HepG2 (cell line): ENCODE measurements around the gene FARSB. TPM values are rescaled to one million over a fixed set of nuclear protein-coding genes. Genes with fewer than 3 reads are reported as not detected.

ENCODE experiments used
- ATAC-seq: fragments of 200-7000 bp; cut with Tn5 transposase; 3 replicates; pipeline ENCODE4 v1.9.1; 2020; ENCODE audit warnings: mild to moderate bottlenecking, moderate library complexity
- BruUV-seq: library from RNA; stranded (reverse); fragments of 400-500 nt; replicated peaks from 2 replicates; lab custom pipeline; 2021; lab: Mats Ljungman, UMichigan
- CTCF ChIA-PET: fragments of 300-600 bp; formaldehyde crosslinking; extraction: SDS; loops from one replicate; lab custom pipeline; 2021; ENCODE audit warnings: low total read pairs, inconsistent platforms, low intra/inter-chr PET ratio; lab: Yijun Ruan, JAX
- POLR2A ChIA-PET: fragments of 350-600 bp; sonication (Branson Sonifier 250); formaldehyde crosslinking; loops from one replicate; lab custom pipeline; 2020; ENCODE audit warnings: antibody characterized with exemption, inconsistent platforms; lab: Yijun Ruan, JAX
- DNase-seq: peaks from one replicate; pipeline ENCODE4 v3.0.0-alpha.2; 2015; ENCODE audit warnings: low spot score
- FAIRE-seq: peaks from 3 replicates; lab custom pipeline; 2011; peaks lifted over from hg19 to GRCh38; lab: Jason Lieb, UNC
- H2AFZ ChIP-seq: one replicate; pipeline ENCODE4 v1.6.1; 2011; ENCODE audit warnings: low read length, inconsistent platforms
- H3K27ac ChIP-seq: fragments of 300-600 bp; 3 replicates; pipeline ENCODE4 v1.8.0; 2011; ENCODE audit warnings: mixed run types, mild to moderate bottlenecking, mixed read lengths, low read length, inconsistent platforms; ENCODE audit not compliant: insufficient read depth; ENCODE audit errors: extremely low read length
- H3K27me3 ChIP-seq, 2 experiments: fragments of 200-600 bp in 1 of 2; 2 replicates in 1 of 2; 3 replicates in 1 of 2; pipeline versions ENCODE4 v1.6.0 to v1.8.0; 2011; ENCODE audit warnings: low read length in 2 of 2, mild to moderate bottlenecking in 2 of 2, moderate library complexity in 2 of 2, inconsistent platforms in 1 of 2; ENCODE audit not compliant: insufficient read depth in 2 of 2, control insufficient read depth in 1 of 2
- H3K36me3 ChIP-seq, 2 experiments: fragments of 200-600 bp in 1 of 2; replicated peaks in 1 of 2; 2 replicates in 1 of 2; 3 replicates in 1 of 2; pipeline versions ENCODE4 v1.5.1 to v1.8.0; 2011; ENCODE audit warnings: low read length in 2 of 2, inconsistent platforms in 1 of 2; ENCODE audit not compliant: insufficient read depth in 2 of 2, control insufficient read depth in 1 of 2
- H3K4me1 ChIP-seq: 2 replicates; pipeline ENCODE4 v1.5.1; 2012; ENCODE audit warnings: low read length, inconsistent platforms; ENCODE audit not compliant: insufficient read depth
- H3K4me2 ChIP-seq: 2 replicates; pipeline ENCODE4 v1.6.0; 2011; ENCODE audit warnings: low read depth, low read length, inconsistent platforms
- H3K4me3 ChIP-seq, 3 experiments: fragments of 200-600 bp in 1 of 3; sonication (generic), shearing (Covaris generic) in 1 of 3; replicated peaks in 1 of 3; 2 replicates each; pipeline ENCODE4 v1.5.1; 2011 to 2016; ENCODE audit warnings: low read length in 3 of 3, inconsistent platforms in 2 of 3, low read depth in 2 of 3, mild to moderate bottlenecking in 2 of 3, control low read depth in 1 of 3, mixed read lengths in 1 of 3; ENCODE audit not compliant: insufficient read depth in 1 of 3
- H3K79me2 ChIP-seq: one replicate; pipeline ENCODE4 v1.6.1; 2011; ENCODE audit warnings: low read length, inconsistent platforms; ENCODE audit not compliant: insufficient read depth
- H3K9ac ChIP-seq: 2 replicates; pipeline ENCODE4 v1.6.0; 2011; ENCODE audit warnings: mild to moderate bottlenecking, low read depth, low read length, inconsistent platforms; ENCODE audit not compliant: insufficient read depth
- H3K9me3 ChIP-seq: 2 replicates; pipeline ENCODE4 v1.5.1; 2012; ENCODE audit warnings: mild to moderate bottlenecking, low read length
- H4K20me1 ChIP-seq: 2 replicates; pipeline ENCODE4 v1.6.0; 2011; ENCODE audit warnings: inconsistent platforms, mild to moderate bottlenecking, low read length, moderate library complexity; ENCODE audit not compliant: insufficient read depth
- AGO1 ChIP-seq: fragments of 200-400 bp; formaldehyde crosslinking; IDR thresholded peaks from 2 replicates; pipeline ENCODE4 v1.6.1; 2017; ENCODE audit warnings: mild to moderate bottlenecking, low read depth, low read length, moderate library complexity; ENCODE audit not compliant: poor library complexity, severe bottlenecking
- BCL6 ChIP-seq: IDR thresholded peaks from 2 replicates; pipeline ENCODE4 v1.6.1; 2016; ENCODE audit warnings: missing genetic modification reagents, missing compliant biosample characterization
- DMAP1 ChIP-seq: IDR thresholded peaks from 2 replicates; pipeline ENCODE4 v1.6.1; 2016
- HOXA7 ChIP-seq: sonication (generic); formaldehyde crosslinking; IDR thresholded peaks from 2 replicates; pipeline ENCODE4 v1.8.1; 2022; ENCODE audit warnings: mild to moderate bottlenecking, missing genetic modification reagents, moderate library complexity
- ISX ChIP-seq: sonication (generic); formaldehyde crosslinking; conservative IDR thresholded peaks from 2 replicates; pipeline ENCODE4 v1.5.0; 2020; ENCODE audit warnings: missing genetic modification reagents
- JUND ChIP-seq: sonication (generic); formaldehyde crosslinking; IDR thresholded peaks from 2 replicates; pipeline ENCODE4 v1.8.0; 2022; ENCODE audit warnings: mild to moderate bottlenecking, missing genetic modification reagents
- KDM3A ChIP-seq: IDR thresholded peaks from 2 replicates; pipeline ENCODE4 v1.6.1; 2018; ENCODE audit warnings: low read depth, missing compliant biosample characterization
- KLF13 ChIP-seq: sonication (generic); formaldehyde crosslinking; IDR thresholded peaks from 2 replicates; pipeline ENCODE4 v1.4.0; 2020; ENCODE audit warnings: mild to moderate bottlenecking, missing genetic modification reagents
- MAFK ChIP-seq, 2 experiments: IDR thresholded peaks in 1 of 2; conservative IDR thresholded peaks in 1 of 2; 2 replicates each; pipeline ENCODE4 v1.6.1; 2011; ENCODE audit warnings: improper control_type of control experiment in 2 of 2, low read length in 2 of 2
- MXD4 ChIP-seq: IDR thresholded peaks from 2 replicates; pipeline ENCODE4 v1.6.1; 2016; ENCODE audit warnings: mild to moderate bottlenecking, missing biosample characterization, missing genetic modification reagents
- PCBP2 ChIP-seq: fragments of 200-400 bp; formaldehyde crosslinking; optimal IDR thresholded peaks from 2 replicates; pipeline ENCODE3; 2018; ENCODE audit warnings: low read length, low read depth; ENCODE audit not compliant: poor library complexity, severe bottlenecking
- SNAPC2 ChIP-seq: sonication (generic); formaldehyde crosslinking; IDR thresholded peaks from 2 replicates; pipeline ENCODE4 v1.8.1; 2022; ENCODE audit warnings: mild to moderate bottlenecking, missing genetic modification reagents
- SRF ChIP-seq: IDR thresholded peaks from 2 replicates; pipeline ENCODE4 v1.6.1; 2011; ENCODE audit warnings: mild to moderate bottlenecking, low read depth, low read length, moderate library complexity
- SRSF9 ChIP-seq: fragments of 200-400 bp; formaldehyde crosslinking; IDR thresholded peaks from 2 replicates; pipeline ENCODE4 v1.6.1; 2018; ENCODE audit warnings: borderline replicate concordance, mild to moderate bottlenecking, low read depth, low read length; ENCODE audit not compliant: insufficient read depth, poor library complexity, severe bottlenecking
- TBP ChIP-seq: sonication (generic); formaldehyde crosslinking; IDR thresholded peaks from 2 replicates; pipeline ENCODE4 v1.5.0; 2020; ENCODE audit warnings: missing genetic modification reagents
- ZFAT ChIP-seq: sonication (generic); formaldehyde crosslinking; conservative IDR thresholded peaks from 2 replicates; pipeline ENCODE4 v1.8.1; 2023; ENCODE audit warnings: missing genetic modification reagents, inconsistent platforms
- ZNF274 ChIP-seq: sonication (generic); formaldehyde crosslinking; IDR thresholded peaks from 2 replicates; pipeline ENCODE4 v1.5.1; 2020; ENCODE audit warnings: mild to moderate bottlenecking, missing genetic modification reagents
- ZNF282 ChIP-seq: fragments of 450-650 bp; IDR thresholded peaks from 2 replicates; pipeline ENCODE4 v1.6.1; 2018; ENCODE audit not compliant: partially characterized antibody
- ZNF549 ChIP-seq: sonication (generic); formaldehyde crosslinking; IDR thresholded peaks from 2 replicates; pipeline ENCODE4 v1.5.0; 2020; ENCODE audit warnings: missing genetic modification reagents
- ZNF619 ChIP-seq: sonication (generic); formaldehyde crosslinking; IDR thresholded peaks from 2 replicates; pipeline ENCODE4 v1.4.0; 2020; ENCODE audit warnings: mild to moderate bottlenecking, missing genetic modification reagents
- ZNF75D ChIP-seq: sonication (generic); formaldehyde crosslinking; IDR thresholded peaks from 2 replicates; pipeline ENCODE4 v1.8.1; 2023; ENCODE audit warnings: missing genetic modification reagents, mild to moderate bottlenecking, borderline replicate concordance
- ZNF879 ChIP-seq: sonication (generic); formaldehyde crosslinking; IDR thresholded peaks from 2 replicates; pipeline ENCODE4 v1.8.1; 2023; ENCODE audit warnings: missing genetic modification reagents
- WGBS: methylation state at CpG from one replicate; pipeline ENCODE4 v1.1.6; 2017; ENCODE audit warnings: low lambda C conversion rate; 5-methylcytosine and 5-hydroxymethylcytosine counted together
- in situ Hi-C: cut with HindIII; loops from 2 replicates; pipeline ENCODE4 v1.10.0; 2017; ENCODE audit warnings: low pct_unique_long_range_greater_than_20kb; ENCODE audit not compliant: extremely low pct_ligation_motif_present
- intact Hi-C: fragments of 100-400 bp; cut with micrococcal nuclease; formaldehyde crosslinking; loops from one replicate; pipeline ENCODE4 v1.10.0; 2022; ENCODE audit not compliant: unreplicated experiment
- polyA plus RNA-seq, 8 experiments: library from polyadenylated mRNA; depleted of rRNA in 3 of 8; stranded (reverse) in 7 of 8; unstranded in 1 of 8; fragments of >200 nt; fragmentation: Illumina TruSeq in 4 of 8; extraction: Trizol in 4 of 8; gene quantifications; 2 replicates each; pipeline versions ENCODE4 v1.2.1 to v1.2.3, GENCODE V29; 2011 to 2016; ENCODE audit warnings: low read depth in 4 of 8, missing spikeins in 1 of 8, mixed read lengths in 1 of 8; ENCODE audit not compliant: insufficient read depth in 1 of 8
- total RNA-seq, 5 experiments: library from RNA; depleted of rRNA; stranded (reverse); fragments of >200 nt; fragmentation: Illumina TruSeq; extraction: Trizol; gene quantifications; 2 replicates each; pipeline ENCODE4 v1.2.3, GENCODE V29; 2016; ENCODE audit warnings: low read depth in 1 of 5

The FARSB gene
- total and polyA plus RNA-seq, 2 of the 13 experiments (the other 11 are each of a cell fraction or from before 2014, with no cell fraction given) = 23.3 to 45.9 TPM

DNA sequence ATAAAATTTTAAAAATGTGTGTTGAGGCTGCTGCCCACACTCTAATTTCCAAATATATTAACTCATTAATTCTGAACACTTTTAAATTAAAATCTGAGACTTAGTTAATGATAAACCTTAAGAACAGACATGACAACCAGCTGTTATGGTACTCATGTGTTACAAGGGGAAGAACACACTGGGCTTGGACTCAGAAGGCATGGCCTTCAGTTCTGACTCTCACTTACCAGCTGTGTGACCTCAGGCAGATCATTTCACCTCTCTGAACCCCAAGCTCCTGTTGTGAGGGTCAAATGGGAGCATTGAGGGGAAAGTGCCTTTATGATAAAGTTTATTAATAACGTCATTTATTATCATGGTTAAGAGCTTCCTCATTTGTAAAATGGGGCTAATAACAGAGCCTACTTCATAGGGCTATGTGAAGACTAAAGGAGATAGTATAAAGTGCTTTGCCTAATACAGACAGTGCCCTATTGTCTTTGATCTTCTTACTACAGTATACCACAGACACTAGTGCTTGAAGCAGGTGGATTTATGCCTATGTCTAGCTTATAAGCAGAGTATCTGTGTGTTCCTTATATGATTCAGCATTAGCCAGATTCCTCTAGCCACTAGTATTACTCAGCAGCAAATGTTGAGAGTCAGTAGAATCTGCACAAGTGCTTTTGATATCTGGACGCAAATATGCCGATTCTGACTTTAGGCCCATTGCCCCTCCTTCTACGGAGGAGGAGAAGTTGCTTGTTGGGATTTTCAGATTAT, 131.9 kb downstream of the FARSB start:
- DNase-seq = no peak
- H3K36me3 ChIP-seq = no peaks in the 10 kb centered on the region
- FAIRE-seq = no peak
- no peak overlapping the region for H3K27ac ChIP-seq
- H3K4me1 ChIP-seq = no peaks in the 10 kb centered on the region
- ATAC-seq = no peak
- 50% methylated on average over 4 of the region's 4 CpGs for WGBS
- H3K9ac ChIP-seq = no peak overlapping the region
- no peaks in the 10 kb centered on the region for H3K79me2 ChIP-seq
- 0 out of 5 replicates have a peak, but pooled peaks cover 0 to 4% of the 10 kb centered on the region in 2 experiments for H3K27me3 ChIP-seq
- ChIA-PET CTCF (no interaction called here), POLR2A (no interaction called here)
- no peak overlapping the region for H2AFZ ChIP-seq
- no peaks in the 10 kb centered on the region for H4K20me1 ChIP-seq
- intact Hi-C loops (no loop called here), in situ Hi-C loops (no loop called here)
- no peak overlapping the region for H3K4me3 ChIP-seq
- no peak overlapping the region for H3K4me2 ChIP-seq
- no TSS peak for BruUV-seq
- no peaks in the 10 kb centered on the region for H3K9me3 ChIP-seq
- TF ChIP-seq ZFAT (no peak), MAFK (conservative IDR thresholded peaks at IDR 0.05 in 1 of 2, IDR thresholded peaks at IDR 0.05 in 1 of 2; ENCODE audit: low read length in 2 of 2) (0 out of 4 replicates have a peak, but pooled peaks of 1 of the 2 experiments have one; percentile 1)

DNA sequence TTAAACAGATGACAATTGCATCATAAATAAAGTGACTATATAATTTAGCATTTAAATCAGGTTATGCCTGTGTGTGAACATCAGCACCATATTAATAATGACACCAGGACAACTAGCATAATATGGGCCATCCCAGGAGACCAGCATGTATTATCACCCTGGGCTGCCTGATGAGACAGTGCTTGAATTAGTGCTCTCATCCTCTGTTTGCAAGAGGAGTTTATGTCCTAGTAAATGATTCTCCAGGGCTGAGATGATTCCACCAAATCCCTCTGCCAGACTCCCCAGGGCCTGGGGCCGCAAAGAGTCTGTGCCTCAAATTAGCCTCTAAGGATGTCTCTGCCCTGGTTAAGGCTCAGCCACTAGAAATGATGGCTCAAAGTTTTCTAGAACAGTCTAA, 133.8 kb downstream of the FARSB start:
- Histone ChIP-seq H3K36me3 (no peaks in the 10 kb centered on the region), H3K4me1 (no peaks in the 10 kb centered on the region), H3K9me3 (no peaks in the 10 kb centered on the region), H3K27ac (no peak overlapping the region), H4K20me1 (no peaks in the 10 kb centered on the region), H2AFZ (no peak overlapping the region), H3K79me2 (no peaks in the 10 kb centered on the region), H3K27me3 (0 out of 5 replicates have a peak, but pooled peaks cover 0 to 10% of the 10 kb centered on the region in 2 experiments), H3K9ac (no peak overlapping the region), H3K4me3 (no peak overlapping the region), H3K4me2 (no peak overlapping the region)
- BruUV-seq = no TSS peak
- no peak for ATAC-seq
- DNase-seq = no peak
- WGBS = 11% methylated on average over 1 of the region's 1 CpG
- CTCF ChIA-PET = no interaction called here
- in situ Hi-C loops (no loop called here), intact Hi-C loops (no loop called here)
- no peak for TF ChIP-seq SRF
- TF ChIP-seq ZNF549 (CRISPR knock-in tag) = no peak
- no peak for TF ChIP-seq KLF13 (CRISPR knock-in tag)
- TF ChIP-seq AGO1 = no peak
- TF ChIP-seq ZNF879 (CRISPR knock-in tag) = no peak
- no peak for TF ChIP-seq TBP (CRISPR knock-in tag)
- TF ChIP-seq ZNF282 = no peak
- no peak for TF ChIP-seq MXD4
- no peak for TF ChIP-seq HOXA7 (CRISPR knock-in tag)
- no peak for TF ChIP-seq ZNF619 (CRISPR knock-in tag)
- no peak for TF ChIP-seq SNAPC2 (CRISPR knock-in tag)
- TF ChIP-seq ZNF274 = no peak
- no peak for TF ChIP-seq BCL6
- TF ChIP-seq KDM3A = no peak
- no peak for TF ChIP-seq JUND (CRISPR knock-in tag)
- no peak for TF ChIP-seq SRSF9
- TF ChIP-seq PCBP2 = no peak
- TF ChIP-seq ZNF75D = no peak
- no peak for TF ChIP-seq ISX
- TF ChIP-seq DMAP1 (CRISPR knock-in tag) = no peak
- FAIRE-seq = no peak
- POLR2A ChIA-PET = no interaction called here
